Cardiac muscle cell (in vitro differentiated cells and primary cell): ENCODE measurements around the gene ZNF813. TPM values are rescaled to one million over a fixed set of nuclear protein-coding genes. Genes with fewer than 3 reads are reported as not detected.

Experiments used
- DNase-seq, 2 donors: peaks; one replicate each; pipeline versions ENCODE4 v3.0.0 to v3.0.0-alpha.2; 2010 to 2017; ENCODE audit warnings: low read depth in 1 of 2, low spot score in 1 of 2
- H3K27ac ChIP-seq: fragments of 200-600 bp; sonication (generic); 2 replicates; pipeline ENCODE4 v1.5.1; 2016
- H3K27me3 ChIP-seq: fragments of 200-600 bp; sonication (generic); 2 replicates; pipeline ENCODE4 v1.6.0; 2016; ENCODE audit warnings: control low read depth
- H3K36me3 ChIP-seq: fragments of 200-600 bp; sonication (generic); 2 replicates; pipeline ENCODE4 v1.5.1; 2016; ENCODE audit warnings: control low read depth
- H3K4me1 ChIP-seq: fragments of 200-600 bp; sonication (generic); 2 replicates; pipeline ENCODE4 v1.8.1; 2017; ENCODE audit warnings: low read depth, mild to moderate bottlenecking, mixed run types
- H3K4me3 ChIP-seq: fragments of 200-600 bp; sonication (generic); 2 replicates; pipeline ENCODE4 v1.5.1; 2016; ENCODE audit warnings: mild to moderate bottlenecking
- H3K9me3 ChIP-seq: fragments of 200-600 bp; sonication (generic); 2 replicates; pipeline ENCODE4 v1.5.1; 2017; ENCODE audit warnings: low read depth, mild to moderate bottlenecking, control low read depth
- polyA plus RNA-seq: library from polyadenylated mRNA; unstranded; fragments of >200 nt; fragmentation: Nextera tagmentation; extraction: Ambion mirVana; gene quantifications from 2 replicates; pipeline ENCODE4 v1.2.1, GENCODE V29; 2016
- total RNA-seq: library from RNA; depleted of rRNA; stranded (reverse); fragments of >200 nt; gene quantifications from 2 replicates; pipeline ENCODE4 v1.2.3, GENCODE V29; 2016
- TF ChIP-seq, protein P1 (sequence below): IDR thresholded peaks from 2 replicates; pipeline ENCODE4 v1.5.1; 2012; ENCODE audit warnings: low read depth, mild to moderate bottlenecking, low read length

The ZNF813 gene
- total and polyA plus RNA-seq, 2 experiments from 2014 or later: 2.7 to 3.5 TPM

DNA sequence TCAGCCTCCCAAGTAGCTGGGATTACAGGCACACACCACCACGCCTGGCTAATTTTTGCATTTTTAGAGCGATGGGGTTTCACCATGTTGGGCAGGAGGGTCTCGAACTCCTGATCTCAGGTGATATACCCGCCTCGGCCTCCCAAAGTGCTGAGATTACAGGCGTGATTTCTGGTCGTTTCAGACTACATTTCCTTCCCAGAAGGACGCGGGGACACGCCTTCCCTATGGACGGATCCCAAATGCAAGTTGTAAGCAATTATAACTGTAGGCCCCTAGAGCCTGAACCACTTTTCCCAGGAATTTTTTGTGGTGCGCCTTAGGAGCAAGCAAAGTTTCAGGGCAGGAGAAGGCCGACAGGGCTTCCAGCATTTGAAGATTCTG, 52.6 kb downstream of the ZNF813 start:
- peak overlapping the region; percentile 81 for H3K27ac ChIP-seq
- TF ChIP-seq, protein P1, sequence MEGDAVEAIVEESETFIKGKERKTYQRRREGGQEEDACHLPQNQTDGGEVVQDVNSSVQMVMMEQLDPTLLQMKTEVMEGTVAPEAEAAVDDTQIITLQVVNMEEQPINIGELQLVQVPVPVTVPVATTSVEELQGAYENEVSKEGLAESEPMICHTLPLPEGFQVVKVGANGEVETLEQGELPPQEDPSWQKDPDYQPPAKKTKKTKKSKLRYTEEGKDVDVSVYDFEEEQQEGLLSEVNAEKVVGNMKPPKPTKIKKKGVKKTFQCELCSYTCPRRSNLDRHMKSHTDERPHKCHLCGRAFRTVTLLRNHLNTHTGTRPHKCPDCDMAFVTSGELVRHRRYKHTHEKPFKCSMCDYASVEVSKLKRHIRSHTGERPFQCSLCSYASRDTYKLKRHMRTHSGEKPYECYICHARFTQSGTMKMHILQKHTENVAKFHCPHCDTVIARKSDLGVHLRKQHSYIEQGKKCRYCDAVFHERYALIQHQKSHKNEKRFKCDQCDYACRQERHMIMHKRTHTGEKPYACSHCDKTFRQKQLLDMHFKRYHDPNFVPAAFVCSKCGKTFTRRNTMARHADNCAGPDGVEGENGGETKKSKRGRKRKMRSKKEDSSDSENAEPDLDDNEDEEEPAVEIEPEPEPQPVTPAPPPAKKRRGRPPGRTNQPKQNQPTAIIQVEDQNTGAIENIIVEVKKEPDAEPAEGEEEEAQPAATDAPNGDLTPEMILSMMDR: no peak

GRCh38 chr19:53520547-53521372, 53.2 kb downstream of the ZNF813 start:
- no peaks in the 10 kb centered on the region for H3K4me1 ChIP-seq
- H3K27ac ChIP-seq: peak overlapping the region; percentile 81
- H3K27me3 ChIP-seq: no peaks in the 10 kb centered on the region
- TF ChIP-seq, protein P1: no peak
- peak; percentile 99 to 100 for DNase-seq
- H3K9me3 ChIP-seq: no peaks in the 10 kb centered on the region
- H3K4me3 ChIP-seq: peak overlapping the region; percentile 57
- H3K36me3 ChIP-seq: no peaks in the 10 kb centered on the region

More for the DNA sequence above, 52.6 kb downstream of the ZNF813 start:
- Histone ChIP-seq H3K9me3 (no peaks in the 10 kb centered on the region), H3K27me3 (no peaks in the 10 kb centered on the region), H3K36me3 (no peaks in the 10 kb centered on the region), H3K4me3 (peak overlapping the region; percentile 3), H3K4me1 (no peaks in the 10 kb centered on the region)
- DNase-seq: no peak

DNA sequence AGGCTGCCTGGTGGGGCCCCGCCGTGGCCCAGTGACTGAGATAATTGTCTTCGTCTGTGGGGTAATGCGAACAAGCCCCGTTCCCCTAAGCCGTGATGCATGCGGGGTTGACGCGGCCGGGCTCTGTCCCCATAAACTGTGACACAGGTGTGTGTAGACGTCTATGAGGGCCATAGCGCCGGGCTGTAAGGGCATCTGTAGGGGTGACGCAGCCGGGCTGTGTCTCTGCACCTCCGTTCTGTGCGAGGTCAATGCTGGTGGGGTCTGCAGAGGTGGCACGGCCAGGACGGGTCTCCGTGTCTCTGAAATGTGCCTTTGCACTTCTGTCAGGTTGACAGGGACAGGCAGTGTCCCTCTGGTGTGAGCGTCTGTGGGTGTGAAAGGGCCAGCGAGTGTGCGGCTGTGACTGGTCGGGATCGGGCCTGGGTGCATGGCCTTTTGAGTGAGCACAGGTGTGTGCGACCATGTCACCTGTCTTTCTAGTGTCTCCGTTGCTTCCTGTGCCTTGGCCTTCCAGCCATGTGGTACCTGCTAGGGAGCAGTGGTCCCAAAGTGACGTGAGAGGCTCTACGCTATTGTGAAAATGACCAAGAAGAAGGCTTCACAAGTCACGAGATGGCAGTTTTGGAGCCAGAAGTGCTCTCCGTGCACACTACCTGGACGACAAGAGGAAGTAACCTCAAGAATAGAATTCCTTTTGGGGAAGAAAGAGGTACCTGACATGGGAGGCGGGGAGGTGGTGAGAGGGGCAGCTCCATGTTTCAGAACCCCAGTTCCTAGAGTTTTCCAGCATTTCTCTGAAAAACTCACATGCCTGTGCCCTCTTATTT, 54.1 kb downstream of the ZNF813 start:
- H3K4me3 ChIP-seq: peak overlapping the region; percentile 57
- DNase-seq: no peak
- H3K9me3 ChIP-seq: no peaks in the 10 kb centered on the region
- H3K36me3 ChIP-seq: no peaks in the 10 kb centered on the region
- H3K4me1 ChIP-seq: no peaks in the 10 kb centered on the region
- TF ChIP-seq, protein P1: no peak
- no peak overlapping the region for H3K27ac ChIP-seq
- H3K27me3 ChIP-seq: no peaks in the 10 kb centered on the region

DNA sequence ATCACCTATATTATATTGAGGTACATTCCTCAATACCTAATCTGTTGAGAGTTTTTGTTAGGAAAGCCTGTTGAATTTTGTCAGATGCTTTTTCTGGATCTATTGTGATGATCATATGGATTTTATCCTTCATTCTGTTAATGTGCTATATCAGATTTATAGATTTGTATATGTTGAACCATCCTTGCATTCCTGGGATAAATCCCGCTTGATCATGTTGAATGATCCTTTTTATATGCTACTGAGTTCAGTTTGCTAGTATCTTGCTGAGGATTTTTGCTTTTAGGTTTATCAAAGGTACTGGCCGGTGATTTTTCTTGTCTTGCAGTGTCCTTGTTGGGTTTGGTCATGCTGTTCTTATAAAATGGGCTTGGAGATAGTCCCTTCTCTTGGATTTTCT, 58.4 kb downstream of the ZNF813 start:
- TF ChIP-seq, protein P1: no peak
- DNase-seq: no peak
- no peak overlapping the region for H3K4me3 ChIP-seq
- H3K4me1 ChIP-seq: no peaks in the 10 kb centered on the region
- H3K9me3 ChIP-seq: no peaks in the 10 kb centered on the region
- H3K27ac ChIP-seq: no peak overlapping the region
- H3K36me3 ChIP-seq: no peaks in the 10 kb centered on the region
- no peaks in the 10 kb centered on the region for H3K27me3 ChIP-seq

GRCh38 chr19:53530622-53531021, 63.1 kb downstream of the ZNF813 start:
- no peak overlapping the region for H3K27ac ChIP-seq
- DNase-seq: no peak
- no peak overlapping the region for H3K4me3 ChIP-seq
- TF ChIP-seq, protein P1: no peak
- no peaks in the 10 kb centered on the region for H3K9me3 ChIP-seq
- no peaks in the 10 kb centered on the region for H3K36me3 ChIP-seq
- H3K27me3 ChIP-seq: no peaks in the 10 kb centered on the region
- no peaks in the 10 kb centered on the region for H3K4me1 ChIP-seq
